Activated CD8-positive, alpha-beta memory T cell treated with anti-CD3 and anti-CD28 coated beads for 1 hour (primary cell): ENCODE data around the gene IPPK.
A peak's percentile ranks its signal among the peaks of the same experiment; 100 is the strongest.

Experiments used
- DNase-seq, 2 donors: peaks; one replicate each; pipeline ENCODE4 v3.0.0-alpha.2; 2020; ENCODE audit warnings: low read depth in 1 of 2; ENCODE audit errors: extremely low read depth in 1 of 2

Gene IPPK

DNA sequence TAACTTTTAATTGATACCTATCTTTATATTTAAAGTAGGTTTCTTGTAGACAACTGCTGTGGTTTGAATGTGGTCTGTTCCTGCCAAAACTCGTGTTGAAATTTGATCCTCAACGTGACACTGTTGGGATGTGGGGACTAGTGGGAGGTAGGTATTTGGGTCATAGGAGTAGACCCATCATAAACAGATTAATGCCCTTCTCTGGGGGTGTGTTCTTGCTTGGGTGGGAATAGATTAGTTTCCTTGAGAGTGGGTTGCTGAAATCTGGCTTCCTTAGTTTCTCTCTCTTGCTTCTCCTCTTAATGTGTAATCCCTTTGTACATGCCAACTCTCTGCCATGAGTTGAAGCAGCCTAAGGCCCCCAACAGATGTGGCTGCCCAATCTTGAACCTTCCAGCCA, 34.6 kb upstream of the IPPK start:
- no peak for DNase-seq

DNA sequence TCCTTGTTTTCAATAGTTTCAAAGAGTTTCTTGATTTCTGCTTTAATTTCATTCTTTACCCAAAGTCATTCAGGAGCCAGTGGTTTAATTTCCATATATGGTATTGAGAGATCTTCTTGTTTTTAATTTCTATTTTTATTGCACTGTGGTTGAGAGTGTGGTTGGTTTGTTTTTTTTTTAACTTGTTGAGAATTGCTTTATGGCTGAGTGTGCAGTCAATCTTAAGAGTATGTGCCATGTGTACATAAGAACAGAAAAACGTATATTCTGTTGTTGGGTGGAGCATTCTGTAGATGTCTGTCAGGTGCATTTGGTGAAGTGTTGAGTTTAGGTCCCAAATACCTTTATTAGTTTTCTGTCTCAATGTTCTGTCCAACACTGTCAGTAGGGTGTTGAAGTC, 26.7 kb upstream of the IPPK start:
- DNase-seq, result no peak

DNA sequence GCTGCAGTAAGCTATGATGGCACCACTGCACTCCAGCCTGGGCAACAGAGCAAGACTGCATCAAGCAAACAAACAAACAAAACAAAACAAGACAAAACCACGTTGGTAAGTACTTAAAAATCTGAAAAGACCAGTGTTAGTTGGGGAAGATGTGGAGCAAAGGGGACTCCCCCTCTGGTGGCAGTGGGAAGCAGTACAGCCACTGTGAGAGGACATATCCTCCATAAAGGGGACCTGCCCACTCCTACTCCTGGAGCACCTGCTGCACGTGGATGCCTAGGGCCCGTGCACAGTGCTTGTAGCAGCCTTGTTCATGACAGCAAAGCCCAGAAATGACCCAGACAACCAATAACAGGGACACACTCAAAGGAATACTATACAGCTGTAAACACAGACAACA, 17.0 kb upstream of the IPPK start:
- no peak for DNase-seq

DNA sequence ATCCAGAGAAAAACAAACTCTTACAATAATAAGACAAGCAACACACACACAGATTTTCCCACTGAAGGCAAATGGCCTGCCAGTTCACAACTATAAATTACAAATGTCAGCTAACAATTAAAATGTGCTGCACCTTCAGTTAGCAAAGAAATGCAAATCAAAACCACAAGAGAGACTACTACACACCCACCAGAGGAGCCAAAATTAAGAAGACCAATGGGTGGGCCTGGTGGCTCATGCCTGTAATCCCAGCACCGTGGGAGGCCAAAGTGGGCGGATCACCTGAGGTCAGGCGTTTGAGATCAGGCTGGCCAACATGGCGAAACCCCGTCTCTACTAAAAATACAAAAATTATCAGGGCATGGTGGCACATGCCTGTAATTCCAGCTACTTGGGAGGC, 15.1 kb upstream of the IPPK start:
- no peak for DNase-seq

GRCh38 chr9:92682269-92682668, 12.3 kb upstream of the IPPK start:
- DNase-seq, result no peak

DNA sequence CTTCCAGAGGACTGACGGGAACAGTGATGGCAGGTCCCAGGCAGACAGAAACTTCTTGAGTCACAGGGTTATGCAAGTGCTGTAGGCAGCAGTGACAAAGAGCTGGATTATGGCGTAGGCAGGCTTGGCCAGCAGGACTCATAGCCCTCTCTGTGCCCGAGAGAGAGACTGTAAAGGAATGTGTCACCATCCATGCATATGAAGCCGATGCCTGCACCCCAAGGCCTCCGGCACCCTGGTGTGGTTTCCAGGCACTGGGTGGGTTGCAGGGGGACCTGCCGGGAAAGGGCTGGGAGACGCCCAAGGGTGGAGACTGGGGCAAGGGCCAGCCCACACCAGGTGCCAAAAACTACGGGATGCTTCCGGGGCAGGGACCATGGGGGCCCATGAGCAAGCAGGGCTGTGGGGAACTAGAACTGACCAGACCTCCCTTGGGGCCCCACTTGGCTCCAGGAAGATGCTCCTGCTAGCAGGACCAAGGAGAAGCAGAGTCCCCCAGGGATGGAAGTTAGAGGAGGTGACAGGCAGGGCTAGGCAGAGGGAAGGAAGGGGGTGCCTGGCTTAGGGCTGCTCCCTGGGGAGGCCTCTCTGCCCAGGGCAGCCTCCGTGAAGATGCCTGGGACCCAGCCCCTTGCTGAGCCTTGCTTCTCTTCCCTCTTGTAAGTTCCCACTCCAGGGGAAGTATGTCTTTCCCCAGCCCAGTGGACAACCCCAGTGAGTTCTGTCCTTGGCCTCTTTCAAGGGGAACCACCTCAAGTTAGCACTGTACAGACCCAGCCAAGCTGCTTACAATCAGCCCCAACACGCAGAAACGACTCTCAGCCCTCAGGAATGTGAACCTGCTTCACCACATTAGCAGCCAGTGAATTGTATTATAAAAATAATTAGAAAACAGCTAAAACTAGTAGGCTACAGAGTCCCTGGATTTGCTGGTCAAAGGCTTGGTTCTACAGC, 10.5 kb upstream of the IPPK start:
- DNase-seq, result no peak

- DNase-seq, result no peak
These were observed 9.7 kb upstream of the IPPK start for GRCh38 chr9:92679413-92680165.

- no peak for DNase-seq
These were observed 1.4 kb upstream of the IPPK start for GRCh38 chr9:92671323-92671722.

GRCh38 chr9:92669527-92669889, 423 bp downstream of the IPPK start:
- no peak for DNase-seq

GRCh38 chr9:92668746-92669526, 995 bp downstream of the IPPK start:
- no peak for DNase-seq

DNA sequence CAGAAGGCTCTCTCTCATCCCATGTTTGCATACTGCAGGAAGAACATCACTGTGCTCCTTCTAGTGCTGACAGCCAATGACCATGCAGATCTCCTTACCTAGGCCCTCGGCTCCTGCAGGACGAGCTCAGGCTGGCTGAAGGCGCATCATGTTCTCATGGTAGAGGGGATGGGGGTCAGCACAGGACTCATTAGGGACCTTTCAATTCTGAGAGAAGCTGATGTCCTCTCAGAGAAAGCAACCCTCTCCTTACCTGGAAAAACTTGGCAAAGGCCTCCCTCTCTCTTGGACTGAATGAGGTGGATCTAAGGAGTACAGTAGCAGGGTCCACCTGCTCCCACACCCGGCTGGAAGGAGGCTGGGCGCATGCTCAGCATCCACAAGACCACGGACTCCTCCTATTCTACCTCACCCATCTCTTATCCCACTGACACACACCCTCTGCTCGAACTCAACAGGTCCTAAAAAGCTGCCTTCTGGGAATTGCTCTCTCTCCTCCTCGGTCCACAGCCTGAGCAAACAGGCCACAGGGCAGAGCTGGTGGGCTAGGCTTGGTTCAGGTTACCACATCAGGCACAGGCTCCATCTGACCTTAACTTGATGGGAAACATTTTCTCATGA, 2.9 kb downstream of the IPPK start:
- no peak for DNase-seq

DNA sequence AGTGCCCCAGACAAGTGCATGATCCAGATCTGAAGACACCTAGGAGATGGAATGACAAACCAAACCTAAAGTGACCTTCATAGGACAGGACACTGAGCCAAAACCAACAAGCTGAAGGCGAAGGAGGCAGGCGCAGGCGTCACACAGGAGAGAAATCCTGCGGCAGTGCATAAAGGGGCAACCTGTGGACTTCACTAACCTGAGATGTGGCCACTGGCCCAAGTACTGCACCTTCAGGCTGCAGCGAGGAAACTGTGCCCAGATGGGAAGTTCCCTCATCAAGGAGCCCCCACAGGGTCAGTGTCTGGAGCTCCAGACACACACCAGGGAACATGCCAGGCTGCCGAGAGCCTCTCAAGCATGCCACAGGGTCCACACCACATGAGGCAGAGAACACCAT, 3.7 kb downstream of the IPPK start:
- DNase-seq, result no peak

DNA sequence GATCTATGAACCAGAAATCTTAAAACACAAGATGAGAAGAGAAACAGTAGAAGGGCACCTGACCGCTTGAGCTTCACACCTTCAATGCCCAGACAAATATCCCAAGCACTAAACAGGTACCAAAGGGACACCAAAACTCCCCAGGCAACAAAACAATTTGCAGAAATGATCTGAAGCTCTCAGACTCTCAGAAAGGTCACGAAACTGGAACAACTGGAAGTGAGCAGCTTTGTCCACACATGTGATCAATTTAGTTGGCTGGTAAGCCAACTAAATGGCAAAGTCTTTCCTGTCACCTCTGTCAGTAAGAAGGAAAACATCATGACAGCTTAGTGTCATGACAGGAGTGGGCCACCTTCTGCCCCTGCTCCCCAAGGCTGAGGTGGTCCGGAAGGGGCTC, 4.1 kb downstream of the IPPK start:
- no peak for DNase-seq

DNA sequence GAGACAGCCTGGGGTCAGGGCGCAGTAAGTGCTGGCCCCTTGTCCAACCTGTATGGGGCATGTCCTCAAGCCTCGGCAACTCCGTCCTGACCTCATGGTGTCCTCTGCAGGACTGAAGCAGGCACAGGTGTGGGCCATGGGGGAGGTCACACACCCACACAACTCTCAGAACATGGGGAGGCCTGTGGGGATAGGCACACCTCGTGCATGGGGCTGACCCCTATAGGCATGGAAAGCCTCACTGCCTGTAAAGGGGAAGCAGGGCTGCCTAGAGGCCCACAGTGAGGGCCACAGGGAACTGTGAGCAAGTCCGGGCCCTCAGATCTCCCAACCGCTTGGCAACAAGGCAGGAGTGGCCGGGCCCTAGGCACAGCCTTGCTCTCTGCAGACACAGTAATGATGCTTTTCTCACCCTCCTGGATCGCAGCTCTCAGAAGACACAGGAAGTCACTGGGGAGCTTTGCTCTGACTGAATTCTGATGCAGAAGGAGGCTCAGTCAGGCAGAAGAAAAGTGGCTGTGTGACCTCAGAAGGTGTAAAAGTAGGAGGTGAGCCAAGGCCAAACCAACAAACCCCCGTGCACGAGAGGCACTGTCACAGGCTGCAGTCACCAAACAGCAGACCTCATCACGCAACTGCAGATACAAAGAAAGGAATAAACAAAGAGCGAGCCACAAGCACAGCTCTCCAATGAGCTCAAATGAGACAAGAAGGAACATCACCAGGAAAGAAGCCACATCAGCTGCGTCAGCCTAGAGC, 5.4 kb downstream of the IPPK start:
- peak in 1 of 2 donors; percentile 6 for DNase-seq

DNA sequence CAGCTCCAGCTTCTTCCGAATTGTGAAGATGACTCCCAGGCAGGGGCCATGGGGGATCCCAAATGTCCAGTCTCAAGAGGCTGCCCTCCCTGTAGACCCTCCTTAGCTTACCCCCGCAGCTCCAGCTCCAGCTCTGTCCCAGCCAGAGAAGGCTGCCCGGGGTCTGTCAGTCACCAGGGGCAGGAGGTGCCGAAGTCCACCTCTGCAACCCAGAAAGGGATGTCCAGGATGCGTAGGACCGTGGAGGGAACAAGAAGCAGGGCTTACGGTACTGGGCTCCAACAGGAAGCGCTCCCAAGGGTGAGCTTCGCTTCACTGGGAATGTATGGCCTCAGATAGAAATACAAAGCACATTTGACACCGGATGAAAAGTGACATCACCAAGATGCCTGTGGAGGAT, 6.0 kb downstream of the IPPK start:
- DNase-seq, result no peak

DNA sequence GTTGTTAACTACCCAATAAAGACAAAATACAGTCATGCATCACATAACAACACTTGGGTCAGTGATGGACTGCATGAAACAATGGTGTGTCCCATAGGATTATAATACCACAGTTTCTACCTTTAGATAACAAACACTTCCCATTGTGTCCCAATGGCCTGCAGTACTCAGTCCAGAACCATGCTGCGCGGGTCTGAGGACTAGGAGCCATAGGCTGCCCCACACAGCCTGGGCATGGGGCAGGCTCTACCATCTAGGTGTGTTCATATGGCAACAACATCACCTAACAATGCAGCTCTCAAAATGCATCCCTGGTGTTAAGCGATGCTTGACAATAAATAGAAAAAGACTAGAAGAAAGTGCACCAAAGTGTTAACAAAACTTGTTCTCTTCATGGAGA, 6.8 kb downstream of the IPPK start:
- no peak for DNase-seq

GRCh38 chr9:92661743-92662142, 8.2 kb downstream of the IPPK start:
- no peak for DNase-seq

GRCh38 chr9:92661127-92661526, 8.8 kb downstream of the IPPK start:
- no peak for DNase-seq

DNA sequence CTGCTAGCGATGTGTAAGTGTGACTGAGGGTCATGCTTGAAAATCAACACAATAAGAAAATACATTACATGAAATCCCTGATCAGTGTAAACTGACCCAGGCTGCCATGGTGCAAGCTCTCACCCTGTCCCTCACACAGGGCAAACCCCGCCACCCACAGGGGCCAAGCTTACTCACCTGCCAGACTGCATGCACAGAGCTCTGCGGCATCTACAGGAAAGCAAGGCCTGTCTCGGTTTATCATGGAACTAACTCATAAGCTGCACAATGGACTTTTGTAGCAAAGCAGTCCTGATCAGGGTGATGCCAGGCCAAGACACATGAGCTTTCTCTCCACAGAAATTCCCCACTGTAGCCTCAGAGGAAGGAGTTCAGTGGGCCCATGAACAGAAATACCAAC, 9.7 kb downstream of the IPPK start:
- DNase-seq, result no peak

DNA sequence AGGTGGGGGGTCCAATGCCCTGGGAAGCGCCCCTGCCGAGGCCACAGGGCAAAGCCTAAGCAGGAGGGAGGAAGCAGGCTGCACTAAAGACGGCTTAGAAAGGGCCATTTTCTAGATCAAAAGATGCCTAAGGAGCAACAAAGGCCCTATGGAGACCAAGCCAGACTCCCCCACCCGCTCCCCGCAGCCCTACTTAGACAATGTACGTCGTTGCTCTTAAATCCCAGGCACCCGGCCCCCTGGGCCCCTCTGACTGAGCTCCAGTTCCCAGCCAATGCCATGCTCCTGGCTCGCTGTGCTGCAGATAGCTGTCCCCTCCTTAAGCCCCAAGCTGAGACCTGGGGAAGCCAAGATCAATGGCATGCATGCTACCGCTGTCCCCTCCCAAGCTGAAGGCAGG, 10.3 kb downstream of the IPPK start:
- DNase-seq, result no peak
